DOHH2 (cell line): ENCODE results near the gene FILIP1.

Experiments used
- EZH2phosphoT487 ChIP-seq: fragments of 200-600 bp; sonication (generic); IDR thresholded peaks from 2 replicates; pipeline ENCODE4 v1.6.1; 2017; ENCODE audit warnings: borderline replicate concordance, mild to moderate bottlenecking, antibody characterized with exemption, low read length, moderate library complexity, mixed read lengths
- TF ChIP-seq, protein P1 (sequence below): fragments of 200-600 bp; sonication (generic); IDR thresholded peaks from one replicate; pipeline ENCODE4 v1.5.1; 2014; ENCODE audit warnings: antibody characterized with exemption, mild to moderate bottlenecking, low read depth, low read length; ENCODE audit not compliant: poor library complexity, severe bottlenecking

DNA sequence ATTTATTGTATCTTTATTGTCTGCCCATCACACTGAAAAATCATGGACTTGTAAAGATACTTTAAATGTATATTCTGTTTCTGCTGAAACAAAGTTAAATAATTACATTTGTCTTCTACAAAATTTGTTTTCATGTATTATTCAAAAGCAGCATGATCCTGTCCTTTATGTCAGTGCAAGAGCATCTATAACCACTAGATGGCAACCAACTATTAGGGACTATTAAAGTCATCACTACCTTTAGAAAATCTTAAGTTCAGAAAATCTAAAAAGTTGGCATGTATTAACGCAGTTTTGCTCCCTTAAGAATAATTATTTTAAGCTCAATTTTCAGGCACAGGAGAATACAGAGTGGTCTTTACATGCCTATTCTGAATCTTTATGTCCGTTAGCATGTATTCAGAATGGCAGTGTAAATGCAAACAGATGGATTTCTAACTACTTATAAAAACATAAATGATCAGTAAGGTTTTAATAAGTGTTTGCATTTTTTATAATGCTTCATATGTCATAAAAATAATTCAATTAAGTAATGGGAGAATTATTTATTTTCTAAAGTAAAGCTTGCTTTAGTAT lies 226.8 kb downstream of the FILIP1 start:
- TF ChIP-seq, protein P1, sequence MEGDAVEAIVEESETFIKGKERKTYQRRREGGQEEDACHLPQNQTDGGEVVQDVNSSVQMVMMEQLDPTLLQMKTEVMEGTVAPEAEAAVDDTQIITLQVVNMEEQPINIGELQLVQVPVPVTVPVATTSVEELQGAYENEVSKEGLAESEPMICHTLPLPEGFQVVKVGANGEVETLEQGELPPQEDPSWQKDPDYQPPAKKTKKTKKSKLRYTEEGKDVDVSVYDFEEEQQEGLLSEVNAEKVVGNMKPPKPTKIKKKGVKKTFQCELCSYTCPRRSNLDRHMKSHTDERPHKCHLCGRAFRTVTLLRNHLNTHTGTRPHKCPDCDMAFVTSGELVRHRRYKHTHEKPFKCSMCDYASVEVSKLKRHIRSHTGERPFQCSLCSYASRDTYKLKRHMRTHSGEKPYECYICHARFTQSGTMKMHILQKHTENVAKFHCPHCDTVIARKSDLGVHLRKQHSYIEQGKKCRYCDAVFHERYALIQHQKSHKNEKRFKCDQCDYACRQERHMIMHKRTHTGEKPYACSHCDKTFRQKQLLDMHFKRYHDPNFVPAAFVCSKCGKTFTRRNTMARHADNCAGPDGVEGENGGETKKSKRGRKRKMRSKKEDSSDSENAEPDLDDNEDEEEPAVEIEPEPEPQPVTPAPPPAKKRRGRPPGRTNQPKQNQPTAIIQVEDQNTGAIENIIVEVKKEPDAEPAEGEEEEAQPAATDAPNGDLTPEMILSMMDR = peak; percentile 72
- TF ChIP-seq EZH2phosphoT487 = no peak
